ENCODE results near the gene PRTN3.

Gene PRTN3, protein sequence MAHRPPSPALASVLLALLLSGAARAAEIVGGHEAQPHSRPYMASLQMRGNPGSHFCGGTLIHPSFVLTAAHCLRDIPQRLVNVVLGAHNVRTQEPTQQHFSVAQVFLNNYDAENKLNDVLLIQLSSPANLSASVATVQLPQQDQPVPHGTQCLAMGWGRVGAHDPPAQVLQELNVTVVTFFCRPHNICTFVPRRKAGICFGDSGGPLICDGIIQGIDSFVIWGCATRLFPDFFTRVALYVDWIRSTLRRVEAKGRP

DNA sequence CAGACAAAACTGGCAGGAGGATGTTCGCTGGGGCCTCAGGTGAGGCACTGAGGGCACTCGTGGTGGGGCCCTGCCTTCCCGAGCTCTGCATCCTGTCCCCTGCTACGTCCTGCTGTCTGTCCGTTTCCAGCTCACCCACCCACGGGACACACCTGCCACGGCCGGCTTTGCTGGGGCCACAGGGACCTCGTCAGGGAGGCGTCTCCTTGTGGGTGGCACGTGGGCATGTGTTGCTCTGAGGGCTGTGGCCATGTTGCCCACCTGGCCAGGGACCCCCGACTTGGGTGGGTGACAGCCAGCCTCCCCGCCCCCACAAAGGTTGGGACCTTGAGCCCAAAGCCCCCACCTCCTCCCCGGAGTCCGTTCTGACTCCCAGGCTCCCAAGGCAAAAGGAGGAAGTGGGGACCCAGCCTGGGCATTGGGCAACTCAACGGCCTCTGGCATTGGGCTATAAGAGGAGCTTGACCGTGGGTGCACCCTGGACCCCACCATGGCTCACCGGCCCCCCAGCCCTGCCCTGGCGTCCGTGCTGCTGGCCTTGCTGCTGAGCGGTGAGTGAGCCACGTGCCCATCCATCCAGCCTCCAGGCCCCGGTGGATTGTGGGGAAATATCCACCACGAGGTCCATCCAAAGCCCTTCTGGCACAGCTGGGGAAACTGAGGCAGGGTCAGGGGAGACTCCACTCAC, at the start of gene PRTN3:
Gene PRTN3, plus strand, starts transcription at position 481 of the 688 bp plus-strand sequence. Its CDS starts 10 bp downstream, at position 491.
- no peak for DNase-seq (ENCODE audit: low read depth in 2 of 2)

DNA sequence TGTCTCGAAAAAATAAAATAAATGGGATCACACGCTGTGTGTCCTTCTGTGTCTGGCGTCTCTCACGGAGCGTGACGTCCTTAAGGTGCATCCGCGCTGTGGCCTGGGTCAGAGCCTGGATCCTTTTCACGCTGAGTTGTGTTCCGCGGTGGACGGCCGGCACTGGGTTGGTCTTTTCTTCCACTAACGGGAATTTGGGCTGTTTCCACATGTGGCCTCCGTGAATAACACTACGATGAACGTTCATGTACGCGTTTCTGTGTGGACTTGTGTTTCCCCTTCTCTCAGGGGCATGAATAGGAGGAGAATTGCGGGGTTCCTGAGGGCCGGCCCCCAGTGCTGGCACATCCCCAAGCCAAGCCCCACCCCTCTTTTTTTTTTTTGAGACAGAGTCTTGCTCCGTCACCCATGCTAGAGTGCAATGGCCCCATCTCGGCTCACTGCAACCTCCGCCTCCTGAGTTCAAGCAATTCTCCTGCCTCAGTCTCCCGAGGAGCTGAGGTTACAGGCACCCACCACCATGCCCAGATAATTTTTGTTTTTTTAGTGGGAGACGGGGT, 49.7 kb upstream of the PRTN3 start:
- DNase-seq (ENCODE audit: low read depth in 2 of 2), result no peak

DNA sequence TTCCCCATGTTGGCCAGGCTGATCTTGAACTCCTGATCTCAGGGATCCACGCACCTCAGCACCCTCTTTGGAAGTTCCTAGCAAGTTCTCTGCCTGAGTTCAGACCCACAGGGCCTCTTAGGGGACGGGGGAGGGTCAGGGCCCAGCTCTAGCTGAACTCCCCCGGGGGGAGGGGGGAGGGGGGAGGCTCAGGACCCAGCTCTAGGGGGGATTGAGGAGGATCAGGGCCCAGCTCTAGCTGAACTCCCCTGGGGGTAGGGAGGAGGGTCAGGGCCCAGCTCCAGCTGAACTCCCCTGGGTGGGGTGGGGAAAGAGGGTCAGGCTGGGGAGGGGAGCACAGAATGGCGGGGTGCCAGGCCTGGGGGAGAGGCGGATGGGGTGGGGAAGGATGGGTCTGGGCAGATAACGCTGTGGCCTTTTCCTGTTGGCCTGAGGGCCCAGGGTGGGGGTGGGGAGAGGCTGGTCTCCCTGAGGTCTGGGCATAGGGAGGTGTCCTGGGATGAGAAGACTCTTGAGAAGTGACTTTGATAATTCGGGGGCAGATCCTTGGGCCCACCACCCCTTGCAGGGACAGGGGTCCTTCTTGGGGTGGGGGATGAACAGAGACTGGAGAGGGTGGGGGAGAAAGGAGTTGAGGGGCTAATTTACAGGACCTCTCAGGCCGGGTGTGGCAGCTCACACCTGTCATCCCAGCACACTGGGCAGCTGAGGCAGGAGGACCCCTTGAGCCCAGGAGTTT, 49.1 kb upstream of the PRTN3 start:
- no peak for DNase-seq (ENCODE audit: low read depth in 2 of 2)

DNA sequence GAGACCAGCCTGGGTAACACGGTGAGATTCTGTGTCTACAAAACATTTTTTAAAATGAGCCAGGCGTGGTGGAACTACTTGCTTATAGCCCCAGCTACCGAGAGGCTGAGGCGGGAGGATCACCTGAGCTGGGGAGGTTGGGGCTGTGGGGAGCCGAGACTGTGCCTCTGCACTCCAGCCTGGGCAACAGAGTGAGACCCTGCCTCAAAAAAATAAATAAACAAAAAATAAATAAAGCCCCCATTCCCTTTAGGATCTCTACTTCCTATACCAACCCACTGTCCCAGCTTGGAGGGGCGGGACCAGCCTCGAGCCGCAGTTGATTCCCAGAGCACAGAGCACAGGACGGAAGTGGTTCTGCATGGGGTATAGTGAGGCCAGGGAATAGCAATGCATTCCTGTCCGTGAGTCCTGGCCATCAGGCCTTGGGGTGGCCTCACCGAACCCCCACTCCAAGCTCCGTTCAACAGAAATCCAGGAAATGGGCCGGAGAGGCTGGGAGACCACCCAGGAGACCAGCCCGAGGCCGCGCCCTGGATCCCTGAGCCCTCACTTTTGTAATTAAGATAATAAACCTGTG, 48.4 kb upstream of the PRTN3 start:
- no peak for DNase-seq (ENCODE audit: low read depth in 2 of 2)

DNA sequence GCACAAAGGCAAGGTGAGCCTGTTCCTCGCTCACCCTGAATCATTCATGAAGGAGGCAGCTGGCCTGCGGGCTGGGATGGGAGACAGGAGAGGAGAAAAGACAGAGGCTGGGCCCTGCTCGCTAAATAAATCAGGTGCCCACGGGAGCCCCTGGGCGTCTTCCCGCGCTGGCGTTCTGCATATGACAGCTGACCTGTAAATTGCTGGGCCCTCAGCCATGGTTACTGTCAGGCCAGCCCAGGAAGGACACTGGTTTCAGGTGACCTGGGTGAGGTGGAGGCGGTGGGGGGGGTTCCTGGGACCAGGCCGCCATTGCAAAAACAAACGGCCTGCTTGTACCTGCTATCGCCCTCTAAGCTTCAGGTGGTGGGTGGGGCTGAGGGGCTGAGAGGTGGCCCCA, 47.0 kb upstream of the PRTN3 start:
- DNase-seq (ENCODE audit: low read depth in 2 of 2), result no peak

DNA sequence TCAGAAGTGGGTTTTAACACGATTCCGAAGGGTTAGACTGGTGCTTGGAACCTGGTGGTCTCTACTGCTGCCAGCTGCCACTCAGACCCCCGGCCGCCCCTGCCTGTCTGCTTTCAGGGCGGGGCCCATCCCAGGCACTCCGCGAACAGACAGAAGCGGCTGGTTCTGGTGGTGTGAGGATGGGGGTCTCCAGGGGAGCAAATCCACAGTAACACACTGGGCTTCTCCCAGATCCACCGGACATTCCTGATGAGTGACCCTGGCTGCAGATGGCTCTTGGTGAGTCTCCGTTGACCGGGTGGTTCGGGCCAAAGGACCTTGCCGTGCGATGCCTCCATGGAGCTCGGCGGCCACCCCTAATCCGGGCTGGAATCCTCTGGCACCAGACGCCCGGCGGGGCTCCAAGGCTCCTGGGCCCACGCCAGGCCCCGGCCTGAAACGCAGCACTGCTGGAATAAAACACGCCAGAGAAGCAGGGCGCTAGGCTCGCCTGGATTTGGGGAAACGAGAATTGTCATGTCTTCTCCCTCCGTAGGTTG, 45.7 kb upstream of the PRTN3 start:
- DNase-seq (ENCODE audit: low read depth in 2 of 2), result no peak

DNA sequence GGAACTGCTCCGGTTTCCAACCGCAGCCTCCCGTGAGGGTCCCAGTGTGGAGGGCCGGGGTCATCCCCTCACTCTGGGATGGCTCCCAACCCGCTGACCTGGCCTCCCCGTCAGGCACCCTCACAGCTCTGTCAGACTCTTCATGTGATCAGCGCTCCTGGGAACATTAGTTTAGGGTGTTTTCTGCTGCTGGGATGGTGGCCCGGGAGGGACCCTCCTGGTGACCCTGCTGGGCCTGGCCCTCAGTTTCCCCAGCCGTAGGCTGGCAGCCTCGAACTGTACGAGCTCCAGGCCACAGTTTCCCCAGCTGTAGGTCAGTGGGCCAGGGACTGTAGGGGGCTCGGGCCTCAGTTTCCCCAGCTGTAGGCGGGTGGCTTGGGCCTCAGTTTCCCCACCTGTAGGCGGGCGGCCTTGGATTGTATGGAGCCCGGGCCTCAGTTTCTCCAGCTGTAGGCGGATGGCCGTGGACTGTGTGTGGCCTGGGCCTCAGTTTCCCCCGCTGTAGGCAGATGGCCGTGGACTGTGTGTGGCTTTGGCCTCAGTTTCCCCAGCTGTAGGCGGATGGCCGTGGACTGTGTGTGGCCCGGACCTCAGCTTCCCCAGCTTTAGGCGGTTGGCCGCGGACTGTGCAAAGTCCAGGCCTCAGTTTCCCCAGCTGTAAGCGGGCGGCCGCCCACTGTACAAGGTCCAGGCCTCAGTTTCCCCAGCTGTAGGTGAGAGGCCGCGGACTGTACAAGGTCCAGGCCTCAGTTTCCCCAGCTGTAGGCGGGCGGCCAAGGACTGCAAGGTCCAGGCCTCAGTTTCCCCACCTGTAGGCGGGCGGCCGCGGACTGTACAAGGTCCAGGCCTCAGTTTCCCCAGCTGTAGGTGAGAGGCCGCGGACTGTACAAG, 44.9 kb upstream of the PRTN3 start:
- DNase-seq (ENCODE audit: low read depth in 2 of 2), result no peak

DNA sequence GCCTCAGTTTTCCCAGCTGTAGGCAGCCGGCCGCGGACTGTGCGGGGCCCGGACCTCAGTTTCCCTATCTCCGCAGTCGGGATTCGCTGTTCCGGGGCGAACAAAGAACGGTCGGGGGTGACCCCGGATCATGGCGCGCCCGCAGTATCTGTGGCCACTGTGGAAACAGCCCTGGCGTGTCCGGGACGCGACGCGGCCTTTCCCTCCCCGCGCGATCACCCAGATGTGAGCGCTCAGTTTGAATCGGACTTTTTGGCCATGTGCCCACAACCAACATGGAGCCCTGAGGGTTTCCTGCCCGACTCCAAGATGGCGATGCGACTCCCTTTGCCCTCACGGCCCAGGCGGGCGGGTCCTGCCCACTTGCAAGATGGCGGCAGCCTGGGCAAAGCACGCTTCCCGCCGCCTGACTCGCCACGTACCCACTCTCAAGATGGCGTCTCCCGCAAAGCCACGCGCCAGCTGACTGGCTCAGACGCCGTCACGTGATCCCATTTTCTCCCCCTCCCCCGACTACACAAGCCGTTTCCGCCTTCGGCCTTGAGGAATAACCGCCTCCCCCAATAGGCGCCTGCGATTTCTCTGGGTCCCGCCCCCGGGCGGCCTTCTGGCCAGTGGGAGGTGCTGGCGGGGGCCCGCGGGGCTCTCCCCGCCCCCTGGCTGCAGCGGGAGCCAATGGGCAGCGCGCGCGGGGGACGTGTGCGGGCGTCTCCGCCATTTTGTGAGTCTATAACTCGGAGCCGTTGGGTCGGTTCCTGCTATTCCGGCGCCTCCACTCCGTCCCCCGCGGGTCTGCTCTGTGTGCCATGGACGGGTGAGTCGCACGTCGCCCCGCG, 43.9 kb upstream of the PRTN3 start, which contains the start of gene PTBP1:
Gene PTBP1, plus strand, starts transcription at position 761 of the 836 bp plus-strand sequence. Its CDS starts 46 bp downstream, at position 807.
- peak; percentile 98 for DNase-seq (ENCODE audit: low read depth in 2 of 2)

DNA sequence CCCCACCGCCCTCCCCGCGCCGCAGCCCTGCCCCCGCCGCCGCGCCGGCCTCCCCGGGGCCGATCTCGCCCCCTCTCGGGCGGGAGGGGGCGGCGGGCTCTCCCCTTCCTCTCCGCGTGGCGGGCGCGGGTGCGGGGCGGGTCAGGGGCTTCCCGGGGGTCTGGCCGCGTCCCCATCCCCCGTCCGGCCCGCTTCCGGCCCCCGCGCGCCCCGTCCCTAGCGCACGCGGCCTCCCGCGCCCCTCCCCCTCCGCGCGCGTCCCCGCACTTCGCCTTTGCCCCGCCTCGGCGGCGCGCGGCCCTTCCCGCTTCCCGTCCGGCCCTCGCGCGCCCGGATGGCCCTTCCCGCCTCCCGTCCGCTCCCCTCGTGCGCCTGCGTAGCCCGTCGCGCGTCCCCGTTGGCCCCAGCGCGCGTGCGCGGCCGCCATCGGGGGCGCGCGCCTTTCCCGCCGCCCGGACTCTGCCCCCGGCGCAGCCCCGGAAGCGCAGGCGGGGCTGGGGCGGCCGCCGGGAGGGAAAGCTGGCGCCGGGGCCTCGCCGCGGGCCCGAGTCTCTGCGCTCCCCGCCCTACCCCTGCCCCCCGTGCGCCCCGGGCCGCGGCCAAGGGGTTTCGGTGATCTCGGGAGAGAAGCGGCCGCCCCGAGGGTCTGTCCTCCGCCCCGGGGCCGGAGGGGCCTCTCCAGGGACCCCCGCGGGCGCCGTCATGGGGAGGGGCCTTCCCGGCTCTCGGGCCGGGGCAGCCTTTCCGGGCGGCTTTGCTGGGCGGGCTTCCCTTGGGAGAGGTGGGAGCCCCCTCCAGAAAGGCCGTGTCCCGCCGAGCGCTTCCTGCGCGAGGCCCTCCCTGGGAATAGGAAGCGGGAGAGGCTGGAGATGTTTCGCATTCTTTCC, 43.0 kb upstream of the PRTN3 start:
- peak; percentile 83 to 93 for DNase-seq (ENCODE audit: low read depth in 2 of 2)

DNA sequence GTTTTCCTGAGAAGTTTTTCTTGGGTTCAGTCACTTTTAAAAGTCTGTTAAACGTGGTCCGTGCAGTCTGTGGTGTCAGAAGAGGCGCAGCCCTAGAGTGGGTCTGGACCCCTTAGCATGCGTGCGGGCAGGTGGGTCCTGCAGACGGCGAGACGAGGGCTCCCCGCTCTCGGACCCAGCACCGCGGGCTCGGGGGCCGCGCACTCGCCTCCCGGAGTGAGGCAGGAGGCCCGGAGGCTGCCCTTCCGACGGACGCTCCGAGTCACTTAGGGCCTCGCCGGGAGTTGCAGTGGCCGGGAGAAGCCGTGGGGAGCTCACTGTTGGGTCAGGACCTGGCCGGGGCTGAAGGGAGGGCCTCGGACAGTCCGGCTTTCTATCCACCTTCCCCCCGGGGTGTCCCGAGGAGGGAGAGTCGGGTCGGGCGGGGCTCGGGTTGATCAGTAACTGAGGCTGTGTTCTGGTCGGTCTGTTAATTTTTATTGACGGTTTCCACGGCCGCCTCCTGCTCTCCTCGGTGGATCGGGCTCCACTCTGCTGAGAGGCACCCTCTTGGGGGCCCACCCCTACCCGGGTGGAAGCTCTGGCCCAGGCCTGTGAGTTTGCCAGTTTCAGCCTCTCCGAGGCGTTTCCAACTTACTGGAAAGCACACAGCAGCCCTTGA, 42.3 kb upstream of the PRTN3 start:
- DNase-seq (ENCODE audit: low read depth in 2 of 2), result no peak

DNA sequence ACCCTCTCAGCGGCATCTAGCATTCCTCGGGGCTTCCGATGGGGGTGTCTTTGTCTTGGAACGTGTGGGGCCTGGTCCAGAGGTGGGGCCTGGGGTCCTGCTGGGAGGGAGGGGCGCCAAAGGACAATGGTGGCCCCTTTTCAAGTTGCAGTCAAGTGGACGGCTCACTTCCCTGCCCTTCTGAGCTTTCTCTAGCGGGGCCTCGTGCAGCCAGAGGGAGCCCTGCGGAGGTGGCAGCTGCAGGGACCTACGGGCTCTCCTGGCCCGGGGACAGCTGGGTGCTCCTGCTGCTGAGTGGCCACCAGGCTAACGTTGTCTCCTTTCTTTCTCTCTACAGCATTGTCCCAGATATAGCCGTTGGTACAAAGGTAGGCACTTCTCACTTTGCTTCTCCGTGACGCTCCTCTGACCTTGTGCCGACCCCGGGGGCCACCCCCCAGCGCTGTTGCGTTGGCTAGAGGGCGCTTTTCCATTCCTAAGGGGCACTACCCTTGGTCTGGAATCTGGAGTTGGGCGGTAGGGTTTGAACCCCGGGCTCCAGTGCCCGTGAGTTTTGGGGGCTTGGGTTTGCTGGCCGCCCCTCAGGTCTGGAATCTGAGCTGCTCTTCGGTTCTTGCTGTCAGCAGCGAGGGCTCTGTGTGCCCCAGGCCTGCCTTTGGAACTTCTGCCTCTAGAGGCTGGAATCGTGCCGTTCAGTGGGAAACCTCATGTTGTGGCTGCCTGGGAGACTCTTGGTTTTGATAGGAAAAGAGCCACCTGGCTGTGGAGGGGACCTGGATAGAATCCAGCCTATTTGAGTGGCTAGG, 41.5 kb upstream of the PRTN3 start:
- DNase-seq (ENCODE audit: low read depth in 2 of 2), result no peak

DNA sequence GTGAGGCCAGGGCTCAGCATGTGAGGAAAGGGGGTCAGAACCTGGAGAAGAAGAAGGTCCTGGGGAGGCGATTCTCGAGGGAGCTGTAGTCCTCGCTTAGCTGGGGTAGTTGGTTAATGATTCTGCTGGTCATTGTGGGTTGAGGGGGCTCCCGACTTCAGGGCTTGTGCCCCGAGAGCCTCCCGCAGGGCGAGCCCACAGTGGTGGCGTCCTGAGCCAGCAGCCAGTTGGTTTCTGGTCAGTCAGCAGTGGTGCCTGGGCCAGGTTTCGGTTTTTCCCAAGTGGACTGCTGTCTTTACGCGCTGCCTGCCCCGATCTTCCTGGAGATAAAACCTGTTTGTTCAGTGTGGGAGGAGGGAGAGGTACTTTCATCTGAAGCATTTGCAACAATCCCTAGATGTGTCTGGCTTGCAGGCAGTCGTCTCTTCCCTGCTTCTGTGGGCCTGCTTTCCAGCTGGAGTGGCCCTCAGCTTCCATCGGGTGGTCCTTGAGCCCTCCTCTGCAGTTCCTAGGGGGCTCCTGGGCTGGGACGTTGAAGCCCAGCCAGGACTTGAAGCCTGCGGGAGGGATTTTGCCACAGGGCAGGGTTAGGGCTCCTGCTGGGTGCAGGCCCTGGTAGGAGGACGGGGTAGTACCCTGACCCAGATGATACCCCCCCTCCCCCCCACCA, 40.3 kb upstream of the PRTN3 start:
- no peak for DNase-seq (ENCODE audit: low read depth in 2 of 2)

DNA sequence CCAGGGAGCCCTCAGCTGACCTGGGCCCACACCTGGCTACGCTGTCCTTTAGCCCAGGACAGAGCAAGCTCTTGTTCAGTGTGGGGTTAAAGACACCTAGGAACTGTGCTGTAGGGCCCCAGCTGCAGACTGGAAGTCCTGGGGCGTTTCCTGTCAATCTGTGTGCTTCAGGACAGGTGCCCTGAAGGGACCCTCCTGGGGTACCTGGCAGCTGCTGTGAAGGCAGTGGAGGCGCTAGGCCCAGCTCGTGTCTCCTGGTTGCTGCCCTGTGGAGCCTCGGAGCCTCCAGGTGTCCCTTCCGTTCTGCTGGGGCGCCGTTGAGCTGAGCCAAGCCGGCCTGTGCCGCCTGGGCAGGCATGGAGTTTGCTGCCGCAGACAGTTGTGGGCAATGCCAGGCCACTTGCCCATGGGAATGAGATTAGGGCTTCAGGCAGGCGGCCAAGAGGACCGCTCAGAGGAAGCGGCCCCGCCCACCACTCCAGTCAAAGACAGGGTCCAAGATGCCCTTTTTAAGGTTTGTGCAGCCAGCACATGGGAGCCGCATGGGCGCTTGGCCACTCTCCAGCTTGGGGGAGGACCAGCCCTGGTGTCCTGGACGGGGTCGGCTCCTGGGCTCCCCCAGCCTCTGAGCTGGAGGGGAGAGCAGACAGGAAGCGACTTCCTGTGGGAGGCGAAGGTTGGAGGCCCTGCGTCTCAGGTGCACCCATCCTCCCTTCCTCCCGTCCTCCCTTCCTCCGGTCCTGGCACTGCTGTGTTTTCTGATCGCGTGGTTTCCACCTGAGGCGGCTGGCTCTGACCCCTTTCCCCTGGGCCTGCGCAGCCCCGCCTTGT, 39.6 kb upstream of the PRTN3 start:
- no peak for DNase-seq (ENCODE audit: low read depth in 2 of 2)

DNA sequence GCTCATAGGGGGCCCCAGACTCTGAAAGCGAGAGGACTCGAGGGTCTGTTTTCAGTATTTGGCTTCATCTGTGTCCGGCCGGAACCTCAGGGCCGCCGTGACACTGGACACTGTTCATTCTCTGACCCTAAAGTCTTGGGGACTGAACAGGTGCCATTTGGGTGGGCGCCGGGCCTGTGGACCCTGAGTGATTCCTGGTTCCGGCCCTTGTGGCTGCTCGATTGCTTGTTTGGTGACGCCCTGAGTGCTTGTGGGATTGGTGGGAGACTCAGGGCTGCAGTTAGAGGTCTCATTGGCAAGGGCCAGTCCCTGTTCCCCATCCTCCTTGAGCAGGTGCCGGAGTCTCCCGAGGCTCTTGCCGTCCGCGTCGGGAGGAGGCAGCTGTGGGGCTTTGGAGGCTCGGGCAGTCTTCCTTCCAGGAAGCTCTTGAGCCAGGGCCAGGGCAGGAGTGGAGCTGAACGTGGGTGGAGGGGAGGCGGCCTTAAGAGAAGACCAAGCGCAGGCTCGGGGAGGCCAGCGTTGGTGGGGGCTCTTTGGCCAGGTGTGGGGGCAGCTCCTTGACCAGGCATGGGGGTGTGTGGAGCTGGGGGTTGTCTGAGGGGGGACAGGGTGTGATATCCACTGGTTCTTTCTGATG, 38.8 kb upstream of the PRTN3 start:
- no peak for DNase-seq (ENCODE audit: low read depth in 2 of 2)

DNA sequence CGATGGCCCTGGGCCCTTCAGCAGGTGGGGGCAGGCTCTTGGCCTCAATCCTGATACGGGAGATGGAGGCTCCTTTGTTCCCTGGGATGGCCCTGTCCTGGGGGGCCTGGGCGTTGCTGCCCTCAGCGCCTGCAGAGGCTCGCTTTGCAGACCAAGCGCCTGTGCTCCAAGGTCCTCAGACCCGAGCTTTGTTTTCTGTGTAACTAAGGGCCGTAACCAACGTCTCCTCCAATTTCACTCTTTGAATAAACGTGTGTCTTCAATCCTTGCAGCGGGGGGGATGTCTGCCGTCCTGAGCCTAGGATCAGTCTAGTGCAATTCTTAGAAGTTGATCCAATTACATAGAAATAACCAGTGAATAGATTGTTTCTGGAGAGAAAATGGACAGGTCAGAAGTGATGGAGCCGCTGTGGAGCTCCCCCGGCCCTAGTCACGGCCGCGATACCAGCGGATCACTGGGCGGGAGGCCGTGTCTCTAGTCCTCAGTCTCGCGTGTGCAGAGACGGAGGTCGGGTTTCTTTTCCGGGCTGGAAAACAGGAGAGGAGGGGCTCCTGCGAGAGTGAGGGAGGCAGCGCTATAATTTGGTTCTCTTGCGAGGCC, 38.2 kb upstream of the PRTN3 start:
- DNase-seq (ENCODE audit: low read depth in 2 of 2), result no peak

Measured in stimulated activated CD8-positive, alpha-beta memory T cell treated with anti-CD3 and anti-CD28 coated beads, Interleukin-2, amount 100 ng/mL, for 48 hours (primary cell).